Ishikawa (cell line): ENCODE data around the gene GRIP2.
A peak's percentile ranks its signal among the peaks of the same experiment; 100 is the strongest.

Experiments used
- CEBPB ChIP-seq: IDR thresholded peaks from 2 replicates; pipeline ENCODE4 v1.6.1; 2012
- CREB1 ChIP-seq: IDR thresholded peaks from 2 replicates; pipeline ENCODE4 v1.6.1; 2012; ENCODE audit warnings: low read depth
- EGR1 ChIP-seq: IDR thresholded peaks from 2 replicates; pipeline ENCODE4 v1.6.1; 2012
- EP300 ChIP-seq: IDR thresholded peaks from 2 replicates; pipeline ENCODE4 v1.6.1; 2012; ENCODE audit warnings: borderline replicate concordance
- FOXM1 ChIP-seq: IDR thresholded peaks from 2 replicates; pipeline ENCODE4 v1.6.1; 2012; ENCODE audit warnings: low read depth, borderline replicate concordance
- MAX ChIP-seq: IDR thresholded peaks from 2 replicates; pipeline ENCODE4 v1.6.1; 2012
- NFIC ChIP-seq: IDR thresholded peaks from 2 replicates; pipeline ENCODE4 v1.6.1; 2012
- RAD21 ChIP-seq: IDR thresholded peaks from 2 replicates; pipeline ENCODE4 v1.6.1; 2012; ENCODE audit warnings: low read depth
- TAF1 ChIP-seq: IDR thresholded peaks from 2 replicates; pipeline ENCODE4 v1.6.1; 2012; ENCODE audit warnings: low read depth, mild to moderate bottlenecking
- TCF12 ChIP-seq: IDR thresholded peaks from 2 replicates; pipeline ENCODE4 v1.6.1; 2012; ENCODE audit warnings: low read depth
- TEAD4 ChIP-seq: IDR thresholded peaks from 2 replicates; pipeline ENCODE4 v1.6.1; 2012
- USF1 ChIP-seq: IDR thresholded peaks from 2 replicates; pipeline ENCODE4 v1.6.1; 2012
- YY1 ChIP-seq: IDR thresholded peaks from 2 replicates; pipeline ENCODE4 v1.6.1; 2012; ENCODE audit warnings: low read depth
- ZBTB7A ChIP-seq: IDR thresholded peaks from 2 replicates; pipeline ENCODE4 v1.6.1; 2012; ENCODE audit warnings: low read depth
- TF ChIP-seq, protein P1 (sequence below): IDR thresholded peaks from 2 replicates; pipeline ENCODE4 v1.6.1; 2012; ENCODE audit warnings: low read depth, mild to moderate bottlenecking

Gene GRIP2

GRCh38 chr3:14583548-14584091, 43.5 kb upstream of the GRIP2 start:
- TF ChIP-seq ZBTB7A = no peak
- TF ChIP-seq, protein P1, sequence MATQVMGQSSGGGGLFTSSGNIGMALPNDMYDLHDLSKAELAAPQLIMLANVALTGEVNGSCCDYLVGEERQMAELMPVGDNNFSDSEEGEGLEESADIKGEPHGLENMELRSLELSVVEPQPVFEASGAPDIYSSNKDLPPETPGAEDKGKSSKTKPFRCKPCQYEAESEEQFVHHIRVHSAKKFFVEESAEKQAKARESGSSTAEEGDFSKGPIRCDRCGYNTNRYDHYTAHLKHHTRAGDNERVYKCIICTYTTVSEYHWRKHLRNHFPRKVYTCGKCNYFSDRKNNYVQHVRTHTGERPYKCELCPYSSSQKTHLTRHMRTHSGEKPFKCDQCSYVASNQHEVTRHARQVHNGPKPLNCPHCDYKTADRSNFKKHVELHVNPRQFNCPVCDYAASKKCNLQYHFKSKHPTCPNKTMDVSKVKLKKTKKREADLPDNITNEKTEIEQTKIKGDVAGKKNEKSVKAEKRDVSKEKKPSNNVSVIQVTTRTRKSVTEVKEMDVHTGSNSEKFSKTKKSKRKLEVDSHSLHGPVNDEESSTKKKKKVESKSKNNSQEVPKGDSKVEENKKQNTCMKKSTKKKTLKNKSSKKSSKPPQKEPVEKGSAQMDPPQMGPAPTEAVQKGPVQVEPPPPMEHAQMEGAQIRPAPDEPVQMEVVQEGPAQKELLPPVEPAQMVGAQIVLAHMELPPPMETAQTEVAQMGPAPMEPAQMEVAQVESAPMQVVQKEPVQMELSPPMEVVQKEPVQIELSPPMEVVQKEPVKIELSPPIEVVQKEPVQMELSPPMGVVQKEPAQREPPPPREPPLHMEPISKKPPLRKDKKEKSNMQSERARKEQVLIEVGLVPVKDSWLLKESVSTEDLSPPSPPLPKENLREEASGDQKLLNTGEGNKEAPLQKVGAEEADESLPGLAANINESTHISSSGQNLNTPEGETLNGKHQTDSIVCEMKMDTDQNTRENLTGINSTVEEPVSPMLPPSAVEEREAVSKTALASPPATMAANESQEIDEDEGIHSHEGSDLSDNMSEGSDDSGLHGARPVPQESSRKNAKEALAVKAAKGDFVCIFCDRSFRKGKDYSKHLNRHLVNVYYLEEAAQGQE = no peak
- no peak for TF ChIP-seq TAF1

- no peak for TF ChIP-seq TEAD4
- no peak for TF ChIP-seq RAD21
Observed at GRCh38 chr3:14582045-14582410, 41.9 kb upstream of the GRIP2 start.

DNA sequence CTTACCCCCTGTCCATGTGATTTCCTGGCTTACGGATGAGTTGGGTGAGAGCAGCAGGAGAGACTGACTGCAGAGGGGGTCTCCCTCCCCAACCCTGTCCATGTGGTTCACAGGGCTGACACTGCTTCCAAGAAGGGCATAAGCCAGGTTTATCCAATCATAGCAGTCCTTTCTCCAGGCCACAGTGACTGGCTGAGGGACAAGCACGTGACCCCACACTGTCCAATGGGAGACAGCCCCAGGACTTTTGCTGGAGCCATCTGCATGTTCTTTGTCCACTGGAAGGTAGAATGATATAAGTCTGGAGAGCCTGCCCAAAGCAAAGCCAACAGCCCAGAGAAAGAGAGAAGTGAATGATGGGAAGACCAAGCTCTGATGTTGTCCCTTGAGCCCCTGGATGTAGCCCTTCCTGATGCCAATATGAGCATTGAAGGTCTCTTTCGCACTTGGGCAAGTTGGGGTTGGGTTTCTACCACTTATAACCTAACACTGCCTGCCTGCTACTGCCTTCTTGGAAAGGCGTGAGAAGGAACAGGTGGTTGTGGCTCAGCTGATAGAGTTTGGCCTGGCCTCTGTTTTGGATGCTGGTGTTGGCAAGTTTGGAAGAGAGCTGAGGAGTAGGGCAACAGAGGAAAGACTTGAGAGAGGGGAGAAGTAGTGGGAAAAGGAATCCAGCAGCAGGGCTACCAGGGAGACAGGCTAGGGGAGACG, 41.3 kb upstream of the GRIP2 start:
- TF ChIP-seq CREB1 (no peak), USF1 (peak; percentile 71), EP300 (no peak)

- TF ChIP-seq TEAD4 = no peak
Observed at GRCh38 chr3:14577897-14578296, 37.8 kb upstream of the GRIP2 start.

DNA sequence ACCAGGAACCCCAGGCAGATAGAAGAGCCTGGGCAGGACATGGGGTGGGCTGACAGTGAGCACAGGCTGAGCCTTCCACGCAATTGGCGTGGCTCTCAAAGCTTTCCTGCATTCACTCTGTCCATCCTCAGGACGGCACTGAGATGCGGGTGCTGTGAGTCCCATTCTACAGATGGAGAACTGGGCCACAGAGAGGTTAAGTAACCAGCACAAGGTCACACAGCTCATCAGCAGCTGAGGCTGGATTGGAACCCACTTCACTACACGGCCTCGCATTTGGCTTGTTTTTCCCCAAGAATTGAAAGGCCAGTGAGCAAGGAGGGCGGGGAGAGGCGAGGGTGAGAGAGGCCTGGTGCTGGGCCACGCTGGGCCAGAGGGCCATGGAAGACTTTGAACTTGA, 36.0 kb upstream of the GRIP2 start:
- TF ChIP-seq CREB1 (no peak), RAD21 (no peak), ZBTB7A (no peak), USF1 (no peak), EGR1 (no peak), TEAD4 (no peak), NFIC (no peak), MAX (no peak), CEBPB (no peak), TCF12 (no peak), TAF1 (no peak), EP300 (no peak), YY1 (no peak), FOXM1 (no peak)
- TF ChIP-seq, protein P1 = no peak

GRCh38 chr3:14574183-14574582, 34.0 kb upstream of the GRIP2 start:
- TF ChIP-seq EGR1 (no peak), RAD21 (no peak), EP300 (no peak), MAX (no peak), NFIC (no peak), TEAD4 (no peak), ZBTB7A (no peak), TAF1 (no peak), FOXM1 (no peak), YY1 (no peak), TCF12 (no peak), USF1 (no peak), CEBPB (no peak)
- TF ChIP-seq, protein P1 = no peak
